MG63 (cell line): Measurements from ENCODE around the gene ADGRV1. TPM values are rescaled to one million over a fixed set of nuclear protein-coding genes. Genes with fewer than 3 reads are reported as not detected.
"Not testable (repeated sequence)": the region's sequence is repeated elsewhere in the genome, so short reads cannot be mapped to it uniquely, and the experiment has no call there.

ENCODE experiments used
- DNase-seq: peaks from one replicate; pipeline ENCODE4 v3.0.0-alpha.2; 2020
- H3K27me3 ChIP-seq: fragments of 250-450 bp; sonication (Bioruptor Pico); 2 replicates; pipeline ENCODE4 v1.5.1; 2020; ENCODE audit warnings: mild to moderate bottlenecking, moderate library complexity
- H3K36me3 ChIP-seq: fragments of 250-450 bp; sonication (Bioruptor Pico); 2 replicates; pipeline ENCODE4 v1.5.1; 2020; ENCODE audit warnings: mild to moderate bottlenecking, moderate library complexity
- H3K4me3 ChIP-seq: fragments of 250-450 bp; sonication (Bioruptor Pico); 2 replicates; pipeline ENCODE4 v1.5.1; 2020; ENCODE audit warnings: mild to moderate bottlenecking, moderate library complexity
- H3K9me3 ChIP-seq: fragments of 250-450 bp; sonication (Bioruptor Pico); 2 replicates; pipeline ENCODE4 v1.5.1; 2020; ENCODE audit warnings: mild to moderate bottlenecking, moderate library complexity
- total RNA-seq: library from RNA; depleted of rRNA; stranded (reverse); fragments of >200 nt; shearing (Covaris generic); gene quantifications from 2 replicates; pipeline ENCODE4 v1.2.3, GENCODE V29; 2014; ENCODE audit warnings: low replicate concordance

Gene ADGRV1
- total RNA-seq, 1 experiment from 2014 or later = 0.13 TPM

DNA sequence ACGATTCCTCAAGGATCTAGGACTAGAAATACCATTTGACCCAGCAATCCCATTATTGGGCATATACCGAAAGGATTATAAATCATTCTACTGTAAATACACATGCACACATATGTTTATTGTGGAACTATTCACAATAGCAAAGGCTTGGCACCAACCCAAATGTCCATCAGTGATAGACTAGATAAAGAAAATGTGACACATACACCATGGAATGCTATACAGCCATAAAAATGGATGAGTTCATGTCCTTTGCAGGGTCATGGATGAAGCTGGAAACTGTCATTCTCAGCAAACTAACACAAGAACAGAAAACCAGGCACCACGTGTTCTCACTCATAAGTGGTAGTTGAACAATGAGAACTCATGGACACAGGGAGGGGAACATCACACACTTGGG is 241.9 kb downstream of the ADGRV1 start:
- H3K27me3 ChIP-seq, H3K4me3 ChIP-seq, H3K36me3 ChIP-seq, DNase-seq: not testable (repeated sequence)
- peaks cover 17% of the 10 kb centered on the region for H3K9me3 ChIP-seq

- no peak overlapping the region for H3K4me3 ChIP-seq
- DNase-seq = no peak
- H3K36me3 ChIP-seq = no peaks in the 10 kb centered on the region
- peaks cover 13% of the 10 kb centered on the region for H3K9me3 ChIP-seq
- peaks cover 7% of the 10 kb centered on the region; the same call in 1 of the 2 replicates for H3K27me3 ChIP-seq
Measured at GRCh38 chr5:90802474-90803317, 244.1 kb downstream of the ADGRV1 start.

DNA sequence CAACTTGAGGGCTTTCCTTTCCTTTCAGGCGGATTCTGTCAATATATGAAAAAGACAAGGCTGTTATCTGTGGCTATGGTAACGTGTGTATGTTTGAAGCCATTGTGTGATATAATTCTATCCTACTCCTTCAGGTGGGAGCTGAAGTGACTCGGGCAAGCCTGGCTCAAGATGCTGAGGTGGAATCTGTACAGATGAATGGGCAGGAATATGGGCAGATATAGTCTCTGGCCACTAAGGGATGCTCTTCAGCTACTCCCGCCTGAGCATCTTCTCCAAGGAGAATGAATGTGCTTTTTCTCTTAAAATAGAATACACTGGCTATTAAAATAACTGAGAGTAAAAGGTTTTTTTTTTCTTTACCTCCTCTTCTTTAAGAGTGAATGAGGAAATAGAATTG is 244.8 kb downstream of the ADGRV1 start:
- no peak for DNase-seq
- no peaks in the 10 kb centered on the region for H3K36me3 ChIP-seq
- H3K27me3 ChIP-seq = peaks cover 7% of the 10 kb centered on the region; the same call in 1 of the 2 replicates
- no peak overlapping the region for H3K4me3 ChIP-seq
- H3K9me3 ChIP-seq = peaks cover 10% of the 10 kb centered on the region

- Histone ChIP-seq H3K4me3 (no peak overlapping the region), H3K27me3 (peaks cover 7% of the 10 kb centered on the region; the same call in 1 of the 2 replicates)
- DNase-seq = peak; percentile 34
Measured at GRCh38 chr5:90803876-90804275, 245.3 kb downstream of the ADGRV1 start.

GRCh38 chr5:90807496-90807895 is 248.9 kb downstream of the ADGRV1 start:
- no peaks in the 10 kb centered on the region for H3K9me3 ChIP-seq
- H3K27me3 ChIP-seq = peaks cover 7% of the 10 kb centered on the region; the same call in 1 of the 2 replicates
- no peak for DNase-seq
- H3K36me3 ChIP-seq = no peaks in the 10 kb centered on the region
- H3K4me3 ChIP-seq = no peak overlapping the region

More at GRCh38 chr5:90803876-90804275, 245.3 kb downstream of the ADGRV1 start:
- H3K36me3 ChIP-seq = no peaks in the 10 kb centered on the region
- peaks cover 10% of the 10 kb centered on the region for H3K9me3 ChIP-seq

DNA sequence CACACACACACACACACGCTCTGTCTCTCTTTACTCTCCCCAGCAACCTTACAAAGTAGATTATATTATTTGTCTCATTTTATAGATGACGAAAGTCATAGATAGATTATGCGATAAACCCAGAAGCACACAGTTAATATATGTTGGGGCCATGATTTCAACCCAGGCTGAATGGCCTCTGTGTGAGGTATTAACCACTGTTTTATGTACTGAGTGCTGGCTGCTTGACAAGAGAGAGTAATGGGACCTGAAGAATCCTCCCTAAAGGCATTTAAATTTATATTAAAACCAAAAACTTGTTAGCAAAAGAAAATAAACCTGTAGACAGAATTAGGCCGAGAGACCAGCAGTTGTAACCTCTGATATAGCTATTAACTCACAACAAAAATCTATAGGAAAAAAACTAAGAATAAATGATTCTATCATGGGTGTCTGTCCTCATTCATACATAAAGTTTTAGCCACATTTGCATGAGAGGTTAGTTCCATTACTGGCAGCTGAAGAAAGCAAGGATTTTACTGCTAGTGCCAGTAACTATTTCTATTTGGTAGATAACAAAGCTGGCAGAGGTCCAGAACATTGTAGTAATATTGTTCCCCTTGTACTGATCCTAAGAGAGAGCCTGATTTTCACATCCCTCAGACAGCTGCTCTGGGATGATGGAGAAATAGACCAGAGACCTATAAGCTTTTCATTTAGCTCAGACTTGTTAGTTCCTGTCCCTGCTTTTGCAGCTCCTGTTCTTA is 250.9 kb downstream of the ADGRV1 start:
- H3K36me3 ChIP-seq = no peaks in the 10 kb centered on the region
- no peak for DNase-seq
- H3K27me3 ChIP-seq = peaks cover 5% of the 10 kb centered on the region; the same call in 1 of the 2 replicates
- no peaks in the 10 kb centered on the region for H3K9me3 ChIP-seq
- no peak overlapping the region for H3K4me3 ChIP-seq

- Histone ChIP-seq H3K4me3 (no peak overlapping the region), H3K36me3 (no peaks in the 10 kb centered on the region), H3K9me3 (no peaks in the 10 kb centered on the region), H3K27me3 (peaks cover 5% of the 10 kb centered on the region; the same call in 1 of the 2 replicates)
- DNase-seq = no peak
Measured at GRCh38 chr5:90810211-90810610, 251.6 kb downstream of the ADGRV1 start.

DNA sequence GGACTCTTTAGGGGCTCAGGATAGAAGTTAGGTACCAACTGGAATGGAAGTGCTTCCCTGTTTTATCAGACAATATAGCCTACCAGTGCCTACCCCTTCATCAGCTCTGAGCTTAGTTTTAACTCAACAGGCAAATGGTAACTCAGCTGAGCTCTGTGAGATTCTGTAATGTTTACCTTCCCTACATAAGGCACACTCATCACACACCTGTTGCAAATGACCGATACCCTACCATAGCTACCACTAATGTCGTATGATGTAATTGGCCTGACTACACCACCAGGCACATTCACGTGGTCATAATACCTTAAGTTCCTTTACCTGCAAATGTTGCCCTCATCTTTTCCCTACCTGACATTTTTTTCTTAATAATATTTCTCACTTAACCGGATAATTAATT is 254.8 kb downstream of the ADGRV1 start:
- Histone ChIP-seq H3K36me3 (no peaks in the 10 kb centered on the region), H3K9me3 (no peaks in the 10 kb centered on the region), H3K4me3 (no peak overlapping the region), H3K27me3 (no peaks in the 10 kb centered on the region)
- DNase-seq = no peak

GRCh38 chr5:90822062-90822461 is 263.5 kb downstream of the ADGRV1 start:
- not testable (repeated sequence) for H3K4me3 ChIP-seq, DNase-seq, H3K27me3 ChIP-seq, H3K9me3 ChIP-seq, H3K36me3 ChIP-seq

DNA sequence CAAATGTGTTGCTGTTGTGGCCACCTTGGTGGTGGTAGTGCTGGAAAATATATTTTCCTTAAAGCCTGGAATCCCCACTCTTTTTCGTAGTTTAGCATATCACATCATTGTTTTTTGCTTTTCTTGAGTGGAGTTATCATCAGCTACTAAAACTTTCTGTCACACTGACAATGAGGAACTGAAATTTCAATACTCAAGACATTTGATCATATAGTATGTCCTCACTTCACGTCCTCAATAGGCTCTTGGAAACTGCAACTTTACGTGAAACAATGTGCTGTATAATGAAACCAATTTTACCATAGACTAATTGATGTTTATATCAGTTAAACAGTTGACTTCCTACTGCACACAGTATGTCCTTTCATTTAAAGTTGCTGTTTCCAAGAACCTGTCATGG is 265.8 kb downstream of the ADGRV1 start:
- H3K27me3 ChIP-seq = peaks cover 2% of the 10 kb centered on the region; the same call in 1 of the 2 replicates
- no peaks in the 10 kb centered on the region for H3K36me3 ChIP-seq
- DNase-seq = no peak
- H3K9me3 ChIP-seq = no peaks in the 10 kb centered on the region
- H3K4me3 ChIP-seq = no peak overlapping the region

DNA sequence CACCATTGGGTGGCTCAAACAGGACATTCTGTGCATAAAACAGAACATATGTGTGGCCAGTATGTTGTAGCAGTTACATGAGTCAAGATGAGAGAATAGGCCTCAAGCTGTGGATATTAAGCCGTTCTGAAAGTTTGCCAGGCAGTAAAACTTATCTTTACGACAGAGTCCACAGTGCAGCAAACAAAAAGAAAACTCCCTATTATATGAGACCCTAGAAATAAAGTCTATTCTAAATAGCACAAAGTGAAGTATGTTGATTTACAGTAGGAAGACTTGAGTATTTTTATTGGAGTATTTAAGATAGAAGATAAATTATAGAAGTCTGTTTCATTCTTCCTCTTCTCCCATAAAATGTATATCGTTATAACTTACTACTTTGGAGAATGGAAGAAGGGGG is 271.5 kb downstream of the ADGRV1 start:
- Histone ChIP-seq H3K27me3 (peaks cover 2% of the 10 kb centered on the region; the same call in 1 of the 2 replicates), H3K36me3 (no peaks in the 10 kb centered on the region), H3K4me3 (no peak overlapping the region), H3K9me3 (no peaks in the 10 kb centered on the region)
- DNase-seq = no peak

GRCh38 chr5:90833753-90834152 is 275.2 kb downstream of the ADGRV1 start:
- no peak overlapping the region for H3K4me3 ChIP-seq
- no peaks in the 10 kb centered on the region for H3K36me3 ChIP-seq
- no peak for DNase-seq
- H3K9me3 ChIP-seq = no peaks in the 10 kb centered on the region
- no peaks in the 10 kb centered on the region for H3K27me3 ChIP-seq

- no peak for DNase-seq
- H3K36me3 ChIP-seq = no peaks in the 10 kb centered on the region
- H3K27me3 ChIP-seq = peaks cover 2% of the 10 kb centered on the region; the same call in 1 of the 2 replicates
- H3K4me3 ChIP-seq = no peak overlapping the region
- no peaks in the 10 kb centered on the region for H3K9me3 ChIP-seq
Measured at GRCh38 chr5:90834711-90835110, 276.1 kb downstream of the ADGRV1 start.

GRCh38 chr5:90843443-90843842 is 284.8 kb downstream of the ADGRV1 start:
- no peaks in the 10 kb centered on the region for H3K9me3 ChIP-seq
- no peak for DNase-seq
- no peaks in the 10 kb centered on the region for H3K36me3 ChIP-seq
- peaks cover 3% of the 10 kb centered on the region for H3K27me3 ChIP-seq
- H3K4me3 ChIP-seq = no peak overlapping the region

GRCh38 chr5:90844931-90845330 is 286.3 kb downstream of the ADGRV1 start:
- Histone ChIP-seq H3K27me3 (no peaks in the 10 kb centered on the region; the same call in none of the 2 replicates), H3K36me3 (no peaks in the 10 kb centered on the region), H3K9me3 (no peaks in the 10 kb centered on the region), H3K4me3 (no peak overlapping the region)
- no peak for DNase-seq

- Histone ChIP-seq H3K27me3 (no peaks in the 10 kb centered on the region; the same call in none of the 2 replicates), H3K9me3 (no peaks in the 10 kb centered on the region), H3K36me3 (no peaks in the 10 kb centered on the region), H3K4me3 (no peak overlapping the region)
- no peak for DNase-seq
Measured at GRCh38 chr5:90845723-90846554, 287.3 kb downstream of the ADGRV1 start.

DNA sequence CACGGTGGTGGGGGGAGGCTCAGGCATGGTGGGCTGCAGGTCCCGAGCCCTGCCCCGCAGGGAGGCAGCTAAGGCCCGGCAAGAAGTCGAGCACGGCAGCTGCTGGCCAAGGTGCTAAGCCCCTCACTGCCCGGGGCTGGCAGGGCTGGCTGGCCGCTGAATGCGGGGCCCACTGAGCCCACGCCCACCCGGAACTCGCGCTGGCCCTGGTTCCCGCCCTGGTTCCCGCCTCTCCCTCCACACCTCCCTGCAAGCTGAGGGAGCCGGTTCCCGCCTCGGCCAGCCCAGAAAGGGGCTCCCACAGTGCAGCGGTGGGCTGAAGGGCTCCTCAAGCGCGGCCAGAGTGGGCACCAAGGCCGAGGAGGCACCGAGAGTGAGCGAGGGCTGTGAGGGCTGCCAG is 289.0 kb downstream of the ADGRV1 start:
- H3K4me3 ChIP-seq, DNase-seq, H3K9me3 ChIP-seq, H3K36me3 ChIP-seq, H3K27me3 ChIP-seq: not testable (repeated sequence)
